ENCODE data around the gene TRIM71.

The TRIM71 gene

GRCh38 chr3:32862936-32863487 lies 45.2 kb downstream of the TRIM71 start:
- Histone ChIP-seq H3K4me1 (ENCODE audit: control insufficient read depth, insufficient read depth, low read length) (no peaks in the 10 kb centered on the region), H3K36me3 (ENCODE audit: control insufficient read depth in 2 of 2, insufficient read depth in 1 of 2, low read length in 2 of 2) (no peaks in the 10 kb centered on the region), H3K27ac (ENCODE audit: extremely low read depth, low read depth, low read length) (no peak overlapping the region), H3K9me3 (ENCODE audit: control insufficient read depth, insufficient read depth, low read depth, low read length) (no peaks in the 10 kb centered on the region), H3K4me3 (ENCODE audit: low read depth, low read length) (no peak overlapping the region)
- ChIA-PET POLR2A (no interaction called here), CTCF (interaction anchor here (0.6 to 0.8 kb wide), 2 partner anchors 28 to 72 kb away, joined by 3 read pairs; no protein-coding TSS in a partner anchor)
- TF ChIP-seq ZNF157 (tag by site-specific recombination; IDR thresholded peaks at IDR 0.05) (no peak), ZNF792 (tag by site-specific recombination; IDR thresholded peaks at IDR 0.05) (no peak), ZNF654 (tag by site-specific recombination; IDR thresholded peaks at IDR 0.05; ENCODE audit: low read depth) (no peak), BCL6B (tag by site-specific recombination; IDR thresholded peaks at IDR 0.05) (no peak), CTCF (tag by site-specific recombination; IDR thresholded peaks at IDR 0.05) (no peak)

- Histone ChIP-seq H3K4me3 (ENCODE audit: low read depth, low read length) (no peak overlapping the region), H3K27ac (ENCODE audit: extremely low read depth, low read depth, low read length) (no peak overlapping the region), H3K9me3 (ENCODE audit: control insufficient read depth, insufficient read depth, low read depth, low read length) (no peaks in the 10 kb centered on the region), H3K36me3 (ENCODE audit: control insufficient read depth in 2 of 2, insufficient read depth in 1 of 2, low read length in 2 of 2) (no peaks in the 10 kb centered on the region), H3K4me1 (ENCODE audit: control insufficient read depth, insufficient read depth, low read length) (no peaks in the 10 kb centered on the region)
- POLR2A ChIA-PET, result interaction anchor here (0.7 kb wide), 1 partner anchor 65 kb away, joined by 4 read pairs; no protein-coding TSS in a partner anchor
- CTCF ChIA-PET, result interaction anchor here (0.6 to 0.7 kb wide), 2 partner anchors 53 to 457 kb away, joined by 3 read pairs; no protein-coding TSS in a partner anchor
- TF ChIP-seq ZNF580 (tag by site-specific recombination; IDR thresholded peaks at IDR 0.05) (no peak), PRDM2 (tag by site-specific recombination; IDR thresholded peaks at IDR 0.05; ENCODE audit: borderline replicate concordance) (no peak), SCRT1 (tag by site-specific recombination; IDR thresholded peaks at IDR 0.05; ENCODE audit: borderline replicate concordance) (no peak), ZNF701 (tag by site-specific recombination; IDR thresholded peaks at IDR 0.05) (no peak), ZEB2 (tag by site-specific recombination; IDR thresholded peaks at IDR 0.05) (no peak), ZNF768 (tag by site-specific recombination; IDR thresholded peaks at IDR 0.05) (no peak), ZNF677 (tag by site-specific recombination; IDR thresholded peaks at IDR 0.05) (peak; percentile 72), ZNF704 (tag by site-specific recombination; IDR thresholded peaks at IDR 0.05) (no peak)
Measured at GRCh38 chr3:32865383-32865782, 47.6 kb downstream of the TRIM71 start.
